ENCODE data around the gene RNF115. TPM values are rescaled to one million over a fixed set of nuclear protein-coding genes. Genes with fewer than 3 reads are reported as not detected.

The RNF115 gene
- total RNA-seq, 2 donors from 2014 or later, result 17.7 to 19.3 TPM

DNA sequence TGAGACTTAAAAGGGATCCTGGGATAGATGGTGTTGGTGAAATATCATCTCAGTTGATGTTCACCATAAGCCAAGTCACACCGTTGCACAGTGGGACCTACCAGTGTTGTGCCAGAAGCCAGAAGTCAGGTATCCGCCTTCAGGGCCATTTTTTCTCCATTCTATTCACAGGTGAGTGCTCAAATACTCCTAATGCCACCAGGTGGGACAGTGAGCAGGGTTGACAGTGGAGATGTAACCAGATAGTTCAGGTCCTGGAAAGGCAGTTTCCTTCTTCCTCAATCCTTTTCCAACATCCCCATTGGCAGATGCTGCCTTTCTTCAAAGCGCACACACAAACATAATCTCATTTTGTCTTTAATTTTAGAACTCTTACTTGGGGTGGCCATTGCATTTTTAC is 93.0 kb downstream of the RNF115 start:
- H3K36me3 Mint-ChIP-seq (ENCODE audit: low read depth), result no peaks in the 10 kb centered on the region
- no peaks in the 10 kb centered on the region for H3K4me1 ChIP-seq (ENCODE audit: control insufficient read depth, insufficient read depth, low read length)
- H3K27ac Mint-ChIP-seq, result no peak overlapping the region

DNA sequence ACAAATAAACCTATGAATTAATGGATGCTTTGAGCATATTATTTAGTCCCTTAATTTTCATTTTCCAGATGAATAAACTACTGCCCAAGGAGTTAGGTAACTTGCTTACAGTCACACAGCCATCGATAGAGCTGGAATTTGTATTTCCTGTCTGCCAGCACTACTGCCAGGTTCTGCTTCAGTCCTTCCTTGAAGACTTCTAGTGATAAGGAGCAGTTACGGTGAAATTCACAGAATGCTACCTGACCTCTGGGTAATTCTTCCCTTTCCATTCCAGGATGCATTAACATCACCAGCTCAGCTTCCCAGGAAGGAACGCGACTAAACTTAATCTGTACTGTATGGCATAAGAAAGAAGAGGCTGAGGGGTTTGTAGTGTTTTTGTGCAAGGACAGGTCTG is 93.4 kb downstream of the RNF115 start:
- Histone ChIP-seq H3K27me3 (ENCODE audit: control insufficient read depth, insufficient read depth, low read length, poor library complexity, severe bottlenecking) (no peaks in the 10 kb centered on the region), H3K9ac (ENCODE audit: extremely low read depth, low read length, poor library complexity, severe bottlenecking) (no peak overlapping the region), H3K4me1 (ENCODE audit: control insufficient read depth, insufficient read depth, low read length) (no peaks in the 10 kb centered on the region), H3K27ac (ENCODE audit: low read depth, low read length) (no peak overlapping the region), H3K36me3 (ENCODE audit: control insufficient read depth, insufficient read depth, low read length) (no peaks in the 10 kb centered on the region), H3K4me3 (ENCODE audit: low read length) (no peak overlapping the region), H3K9me3 (ENCODE audit: control insufficient read depth, low read length) (no peaks in the 10 kb centered on the region)
- 95 to 96% methylated on average over 4 of the region's 4 CpGs for WGBS, 2 experiments (ENCODE audit: insufficient coverage in 1 of 2, insufficient read length in 1 of 2)
- DNase-seq, result no peak
- TF ChIP-seq, protein P1, sequence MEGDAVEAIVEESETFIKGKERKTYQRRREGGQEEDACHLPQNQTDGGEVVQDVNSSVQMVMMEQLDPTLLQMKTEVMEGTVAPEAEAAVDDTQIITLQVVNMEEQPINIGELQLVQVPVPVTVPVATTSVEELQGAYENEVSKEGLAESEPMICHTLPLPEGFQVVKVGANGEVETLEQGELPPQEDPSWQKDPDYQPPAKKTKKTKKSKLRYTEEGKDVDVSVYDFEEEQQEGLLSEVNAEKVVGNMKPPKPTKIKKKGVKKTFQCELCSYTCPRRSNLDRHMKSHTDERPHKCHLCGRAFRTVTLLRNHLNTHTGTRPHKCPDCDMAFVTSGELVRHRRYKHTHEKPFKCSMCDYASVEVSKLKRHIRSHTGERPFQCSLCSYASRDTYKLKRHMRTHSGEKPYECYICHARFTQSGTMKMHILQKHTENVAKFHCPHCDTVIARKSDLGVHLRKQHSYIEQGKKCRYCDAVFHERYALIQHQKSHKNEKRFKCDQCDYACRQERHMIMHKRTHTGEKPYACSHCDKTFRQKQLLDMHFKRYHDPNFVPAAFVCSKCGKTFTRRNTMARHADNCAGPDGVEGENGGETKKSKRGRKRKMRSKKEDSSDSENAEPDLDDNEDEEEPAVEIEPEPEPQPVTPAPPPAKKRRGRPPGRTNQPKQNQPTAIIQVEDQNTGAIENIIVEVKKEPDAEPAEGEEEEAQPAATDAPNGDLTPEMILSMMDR (conservative IDR thresholded peaks at IDR 0.05), result no peak
- no peak overlapping the region for H3K4me3 Mint-ChIP-seq
- no peaks in the 10 kb centered on the region for H3K27me3 Mint-ChIP-seq (ENCODE audit: insufficient read depth)
- H3K9me3 Mint-ChIP-seq, result no peaks in the 10 kb centered on the region
- H3K4me1 Mint-ChIP-seq, result peaks cover 13% of the 10 kb centered on the region
- no peak overlapping the region for H3K27ac Mint-ChIP-seq
- no peaks in the 10 kb centered on the region for H3K36me3 Mint-ChIP-seq (ENCODE audit: low read depth)

More for the DNA sequence above, 93.0 kb downstream of the RNF115 start:
- Mint-ChIP-seq H3K4me1 (peaks cover 13% of the 10 kb centered on the region), H3K9me3 (no peaks in the 10 kb centered on the region), H3K27me3 (ENCODE audit: insufficient read depth) (no peaks in the 10 kb centered on the region), H3K4me3 (no peak overlapping the region)
- WGBS, 2 experiments (ENCODE audit: insufficient coverage in 1 of 2, insufficient read length in 1 of 2), result 85 to 97% methylated on average over 2 to 3 of the region's 3 CpGs
- H3K27me3 ChIP-seq (ENCODE audit: control insufficient read depth, insufficient read depth, low read length, poor library complexity, severe bottlenecking), result no peaks in the 10 kb centered on the region
- TF ChIP-seq, protein P1 (conservative IDR thresholded peaks at IDR 0.05), result peak; percentile 60
- H3K4me3 ChIP-seq (ENCODE audit: low read length), result no peak overlapping the region
- no peak overlapping the region for H3K9ac ChIP-seq (ENCODE audit: extremely low read depth, low read length, poor library complexity, severe bottlenecking)
- no peak for DNase-seq
- no peak overlapping the region for H3K27ac ChIP-seq (ENCODE audit: low read depth, low read length)
- no peaks in the 10 kb centered on the region for H3K9me3 ChIP-seq (ENCODE audit: control insufficient read depth, low read length)
- H3K36me3 ChIP-seq (ENCODE audit: control insufficient read depth, insufficient read depth, low read length), result no peaks in the 10 kb centered on the region

DNA sequence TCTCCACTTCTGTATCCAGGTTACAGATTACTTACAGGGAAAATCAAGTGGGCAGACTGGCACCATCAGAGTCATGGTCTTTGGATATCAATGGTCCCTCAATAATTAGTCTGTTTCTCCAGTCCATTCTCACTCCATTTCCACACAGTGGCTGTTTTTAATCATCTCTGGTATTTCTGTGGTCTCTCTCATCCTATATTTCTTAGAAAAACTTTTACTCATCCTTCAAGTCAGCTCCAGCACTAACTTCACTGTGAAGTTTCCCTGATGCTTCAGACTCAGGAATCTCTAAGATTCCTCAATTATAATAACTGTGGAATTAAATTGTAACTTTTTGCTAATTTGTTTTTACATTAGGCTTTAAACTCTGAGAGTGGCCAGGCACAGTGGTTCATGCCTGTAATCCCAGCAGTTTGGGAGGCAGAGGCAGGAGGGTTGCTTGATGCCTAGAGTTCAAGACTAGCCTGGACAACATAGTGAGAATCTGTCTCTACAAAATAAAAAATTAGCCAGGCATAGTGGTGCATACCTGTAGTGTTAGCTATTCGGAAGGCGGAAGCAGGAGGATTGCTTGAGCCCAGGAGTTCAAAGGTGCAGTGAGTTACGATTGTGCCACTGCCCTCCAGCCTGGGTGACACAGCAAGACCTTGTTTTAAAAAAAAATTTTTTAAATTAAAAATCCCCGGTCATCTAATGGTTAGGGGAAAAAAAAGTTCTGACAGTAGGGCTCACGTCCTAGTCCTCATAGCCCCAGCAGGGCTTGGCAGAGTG is 94.0 kb downstream of the RNF115 start:
- no peaks in the 10 kb centered on the region for H3K4me1 ChIP-seq (ENCODE audit: control insufficient read depth, insufficient read depth, low read length)
- Mint-ChIP-seq H3K4me3 (no peak overlapping the region), H3K4me1 (peaks cover 13% of the 10 kb centered on the region), H3K36me3 (ENCODE audit: low read depth) (no peaks in the 10 kb centered on the region), H3K27me3 (ENCODE audit: insufficient read depth) (no peaks in the 10 kb centered on the region), H3K27ac (no peak overlapping the region), H3K9me3 (no peaks in the 10 kb centered on the region)
- DNase-seq, result no peak
- no peaks in the 10 kb centered on the region for H3K9me3 ChIP-seq (ENCODE audit: control insufficient read depth, low read length)
- no peaks in the 10 kb centered on the region for H3K36me3 ChIP-seq (ENCODE audit: control insufficient read depth, insufficient read depth, low read length)
- H3K4me3 ChIP-seq (ENCODE audit: low read length), result no peak overlapping the region
- no peak overlapping the region for H3K9ac ChIP-seq (ENCODE audit: extremely low read depth, low read length, poor library complexity, severe bottlenecking)
- H3K27ac ChIP-seq (ENCODE audit: low read depth, low read length), result no peak overlapping the region
- TF ChIP-seq, protein P1 (conservative IDR thresholded peaks at IDR 0.05), result no peak
- no peaks in the 10 kb centered on the region for H3K27me3 ChIP-seq (ENCODE audit: control insufficient read depth, insufficient read depth, low read length, poor library complexity, severe bottlenecking)
- 94 to 96% methylated on average over 5 of the region's 5 CpGs for WGBS, 2 experiments (ENCODE audit: insufficient coverage in 1 of 2, insufficient read length in 1 of 2)
